Measurements from ENCODE around the gene NLRP11.

DNA sequence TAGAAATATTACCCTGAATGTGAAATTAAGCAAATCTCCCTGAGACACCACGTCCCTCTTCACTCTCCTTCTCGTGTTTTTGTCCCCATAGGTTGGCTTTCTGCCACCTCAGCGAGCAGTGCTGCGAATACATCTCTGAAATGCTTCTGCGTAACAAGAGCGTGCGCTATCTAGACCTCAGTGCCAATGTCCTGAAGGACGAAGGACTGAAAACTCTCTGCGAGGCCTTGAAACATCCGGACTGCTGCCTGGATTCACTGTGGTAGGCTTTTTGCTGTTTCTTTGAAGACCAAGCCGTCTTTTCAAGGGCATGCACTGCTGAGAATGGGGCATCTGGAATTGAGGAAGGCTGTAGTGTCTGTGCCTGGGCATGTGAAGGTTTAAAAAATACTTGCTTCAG, 38.9 kb upstream of the NLRP11 start:
- TF ChIP-seq CTCF (IDR thresholded peaks at IDR 0.05), result no peak
- no peak for TF ChIP-seq POLR2AphosphoS5 (IDR thresholded peaks at IDR 0.05)

Measured in gastroesophageal sphincter (tissue), 3 donors.